Hepatic stellate cell (primary cell): ENCODE measurements around the gene CHRNE.

Experiments used
- DNase-seq: peaks from one replicate; pipeline ENCODE4 v3.0.0; 2011; ENCODE audit warnings: low spot score

Gene CHRNE

GRCh38 chr17:4854111-4854681 is 48.7 kb downstream of the CHRNE start:
- DNase-seq: no peak

- DNase-seq: no peak
Observed at GRCh38 chr17:4853208-4853671, 49.7 kb downstream of the CHRNE start.

DNA sequence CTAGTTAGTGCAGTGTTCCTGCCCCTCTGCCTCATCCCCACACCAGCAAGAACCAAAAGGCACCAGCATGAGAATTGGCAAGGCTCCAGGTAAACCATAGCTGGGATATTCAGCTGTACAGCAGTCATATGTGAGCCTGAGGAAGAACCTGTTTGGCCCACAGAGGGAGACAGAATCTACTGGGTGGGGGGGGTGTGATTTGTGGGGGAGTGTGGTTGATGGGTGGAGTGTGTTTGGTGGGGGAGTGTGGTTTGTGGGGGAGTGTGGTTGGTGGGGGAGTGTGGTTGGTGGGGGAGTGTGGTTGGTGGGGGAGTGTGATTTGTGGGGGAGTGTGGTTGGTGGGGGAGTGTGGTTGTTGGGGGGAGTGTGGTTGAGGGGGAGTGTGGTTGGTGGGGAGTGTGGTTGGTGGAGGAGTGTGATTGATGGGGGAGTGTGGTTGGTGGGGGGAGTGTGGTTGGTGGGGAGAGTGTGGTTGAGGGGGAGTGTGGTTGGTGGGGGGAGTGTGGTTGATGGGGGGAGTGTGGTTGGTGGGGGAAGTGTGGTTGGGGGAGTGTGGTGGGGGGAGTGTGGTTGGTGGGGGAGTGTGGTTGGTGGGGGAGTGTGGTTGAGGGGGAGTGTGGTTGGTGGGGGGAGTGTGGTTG is 50.2 kb downstream of the CHRNE start:
- DNase-seq: peak; percentile 76

DNA sequence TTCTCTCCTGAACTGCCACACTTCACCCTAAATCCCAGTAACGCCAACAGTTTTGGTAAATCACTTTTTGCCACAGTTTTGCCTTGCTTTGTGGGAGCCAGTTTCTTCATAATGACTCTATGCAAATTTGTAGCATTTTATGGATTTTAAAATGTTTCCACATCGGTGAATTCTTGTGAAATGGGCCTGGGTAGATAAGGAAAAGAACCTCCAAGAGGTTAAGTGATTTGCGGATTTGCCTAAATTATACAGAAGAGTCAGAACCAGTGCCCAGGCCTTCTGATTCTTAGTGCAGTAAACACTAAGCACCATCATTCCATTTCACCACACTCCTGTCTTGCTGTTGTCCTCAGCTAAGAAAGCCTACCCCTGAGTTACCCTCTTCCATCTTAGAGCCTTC is 51.8 kb downstream of the CHRNE start:
- no peak for DNase-seq

GRCh38 chr17:4850246-4850645 is 52.7 kb downstream of the CHRNE start:
- no peak for DNase-seq

DNA sequence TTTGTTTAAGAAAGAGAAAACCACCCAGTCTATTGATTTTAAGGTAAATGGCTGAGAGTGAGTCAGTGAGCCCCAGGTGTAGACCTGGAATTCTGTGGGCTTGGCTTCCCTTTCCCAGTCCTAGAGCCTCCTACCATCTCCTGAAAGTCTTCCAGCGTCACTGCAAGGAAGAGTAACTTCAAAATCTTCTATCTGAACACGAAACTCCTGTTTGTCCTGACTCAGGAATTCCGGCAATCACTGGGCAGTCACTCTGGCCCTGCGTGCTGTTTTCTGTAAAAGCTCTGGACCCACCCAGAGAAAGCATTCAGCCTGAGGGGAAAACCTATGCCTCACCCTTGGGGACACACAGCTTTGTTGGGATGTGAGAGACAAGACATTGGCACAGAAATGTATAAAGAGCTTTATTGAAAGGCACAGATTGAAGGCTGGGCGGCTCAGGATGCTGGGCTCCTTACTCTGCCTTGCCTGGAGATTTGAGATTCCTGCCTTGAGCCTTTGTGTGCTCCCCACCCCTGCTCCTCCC is 53.8 kb downstream of the CHRNE start:
- no peak for DNase-seq
